NOMO-1 treated with dmso at 0.1 percent for 144 hours (cell line): ENCODE results near the gene CLTB.

Experiments
- DNase-seq: peaks from one replicate; lab custom pipeline; 2025; ENCODE audit not compliant: unreplicated experiment; lab: John Stamatoyannopoulos, UW

CLTB gene

GRCh38 chr5:176355400-176356178 lies 60.8 kb downstream of the CLTB start:
- no peak for DNase-seq

- DNase-seq, result no peak
These were observed 62.8 kb downstream of the CLTB start for GRCh38 chr5:176353533-176353932.

- DNase-seq, result no peak
These were observed 64.0 kb downstream of the CLTB start for GRCh38 chr5:176352116-176352878.

GRCh38 chr5:176350416-176350815 lies 65.9 kb downstream of the CLTB start:
- no peak for DNase-seq

GRCh38 chr5:176342766-176343458 lies 73.4 kb downstream of the CLTB start:
- DNase-seq, result no peak
